ENCODE data around the gene HSPA14. TPM values are rescaled to one million over a fixed set of nuclear protein-coding genes. Genes with fewer than 3 reads are reported as not detected.

The HSPA14 gene
- total and polyA plus RNA-seq, 2 of the 8 experiments (the other 6 are each of a cell fraction or from before 2014, with no cell fraction given), result 20.5 to 36.4 TPM

GRCh38 chr10:14812271-14812670 lies 25.8 kb upstream of the HSPA14 start:
- Histone ChIP-seq H3K4ac (replicated peaks; ENCODE audit: insufficient read length, low read depth, low read length) (no peak overlapping the region), H4K8ac (ENCODE audit: extremely low read depth, insufficient read depth, low read length) (no peak overlapping the region), H2BK120ac (replicated peaks; ENCODE audit: low read depth, low read length) (no peak overlapping the region), H3K4me2 (ENCODE audit: insufficient read depth in 1 of 2, low read depth in 2 of 2, low read length in 2 of 2) (no peak overlapping the region), H3K23me2 (ENCODE audit: low read depth, low read length) (no peaks in the 10 kb centered on the region), H3K18ac (ENCODE audit: extremely low read depth, low read length) (no peak overlapping the region), H2BK5ac (ENCODE audit: low read depth, low read length) (no peak overlapping the region), H4K91ac (replicated peaks; ENCODE audit: insufficient read length, low read length) (no peak overlapping the region), H2AFZ (ENCODE audit: low read length) (no peak overlapping the region), H3K14ac (ENCODE audit: insufficient read length) (no peak overlapping the region), H2BK20ac (ENCODE audit: low read length) (no peak overlapping the region), H3K79me1 (ENCODE audit: low read depth, low read length) (no peaks in the 10 kb centered on the region), H3K4me3 (ENCODE audit: extremely low read depth in 1 of 4, insufficient read depth in 2 of 4, low read depth in 3 of 4, low read length in 4 of 4) (no peak overlapping the region), H3K4me1 (replicated peaks in 1 of 4; ENCODE audit: control insufficient read depth in 3 of 4, insufficient read depth in 4 of 4, low read length in 3 of 4) (0 out of 7 replicates have a peak, but pooled peaks cover 0 to 2% (median 0%) of the 10 kb centered on the region in 4 experiments), H2BK12ac (ENCODE audit: low read depth, low read length) (no peak overlapping the region), H3K79me2 (ENCODE audit: control insufficient read depth in 1 of 2, insufficient read depth in 2 of 2, low read length in 2 of 2) (no peaks in the 10 kb centered on the region), H3K56ac (replicated peaks; ENCODE audit: insufficient read length, low read depth, low read length) (no peak overlapping the region), H3K27ac (ENCODE audit: low read depth, low read length) (no peak overlapping the region), H3K9me3 (ENCODE audit: insufficient read depth in 2 of 2, low read depth in 1 of 2, low read length in 1 of 2) (no peaks in the 10 kb centered on the region), H2BK15ac (ENCODE audit: low read length) (no peak overlapping the region), H3K27me3 (replicated peaks in 1 of 4; ENCODE audit: control insufficient read depth in 3 of 4, extremely low read depth in 1 of 4, insufficient read depth in 3 of 4, low read length in 3 of 4) (no peaks in the 10 kb centered on the region), H3K9ac (replicated peaks in 1 of 4; ENCODE audit: extremely low read depth in 1 of 4, low read depth in 3 of 4, low read length in 3 of 4) (no peak overlapping the region), H3K36me3 (ENCODE audit: control insufficient read depth in 2 of 4, insufficient read depth in 4 of 4, low read length in 3 of 4) (no peaks in the 10 kb centered on the region), H4K20me1 (replicated peaks in 1 of 2; ENCODE audit: control insufficient read depth in 1 of 2, insufficient read depth in 2 of 2, low read length in 2 of 2) (no peaks in the 10 kb centered on the region), H4K5ac (ENCODE audit: insufficient read length, low read depth, low read length) (no peak overlapping the region), H2AK5ac (ENCODE audit: low read depth, low read length) (no peak overlapping the region), H3K23ac (ENCODE audit: insufficient read length) (no peak overlapping the region)
- ChIA-PET POLR2A (ENCODE audit: partially characterized antibody) (interaction anchor here (0.6 kb wide), 1 partner anchor 159 kb away, joined by 5 read pairs; no protein-coding TSS in a partner anchor), CTCF (ENCODE audit: partially characterized antibody) (interaction anchor here (2.4 kb wide), 1 partner anchor 11 kb away, joined by 6 read pairs; no protein-coding TSS in a partner anchor)
- FAIRE-seq, result no peak
- 89% methylated on average over 3 of the region's 3 CpGs; no CpG with 5 or more reads in 1 of the 2 experiments for WGBS, 2 experiments (ENCODE audit: extremely low coverage in 1 of 2, insufficient coverage in 1 of 2, insufficient read length in 1 of 2, insufficient replicate concordance in 2 of 2, low coverage in 1 of 2, low lambda C conversion rate in 2 of 2, missing lambda C conversion rate in 1 of 2)
- peak; percentile 78 for TF ChIP-seq SP1 (IDR thresholded peaks at IDR 0.05; ENCODE audit: low read depth, low read length)
- no peak for TF ChIP-seq EZH2 (IDR thresholded peaks at IDR 0.05; ENCODE audit: low read depth, low read length, severe bottlenecking)
- TF ChIP-seq USF2 (IDR thresholded peaks at IDR 0.05; ENCODE audit: low read length), result no peak
- DNase-seq (ENCODE audit: low read depth in 1 of 2, low spot score in 2 of 2), result no peak

Data from H1 (cell line).